GM12873 (cell line): ENCODE measurements around the gene PRR22.

Experiments used
- CTCF ChIP-seq: IDR thresholded peaks from 2 replicates; pipeline ENCODE4 v1.5.1; 2012; ENCODE audit warnings: low read depth, mild to moderate bottlenecking, moderate library complexity, low read length, control low read depth; ENCODE audit not compliant: insufficient read depth; ENCODE audit errors: missing control alignments

Gene PRR22

GRCh38 chr19:5804516-5805461 lies 20.2 kb upstream of the PRR22 start, which contains the start of gene NRTN:
Gene NRTN, plus strand, starts transcription at chr19:5805067. Its CDS starts 19,099 bp downstream, at chr19:5824166.
- no peak for TF ChIP-seq CTCF

GRCh38 chr19:5803752-5804515 lies 19.4 kb upstream of the PRR22 start:
- TF ChIP-seq CTCF = peak; percentile 92

- TF ChIP-seq CTCF = no peak
Measured at GRCh38 chr19:5803441-5803751, 18.9 kb upstream of the PRR22 start.

- no peak for TF ChIP-seq CTCF
Measured at GRCh38 chr19:5801796-5802619, 17.5 kb upstream of the PRR22 start.

- TF ChIP-seq CTCF = no peak
Measured at GRCh38 chr19:5800361-5801270, 16.1 kb upstream of the PRR22 start.

GRCh38 chr19:5799247-5800241 lies 15.0 kb upstream of the PRR22 start:
- no peak for TF ChIP-seq CTCF
